OCI-LY7 (cell line): Measurements from ENCODE around the gene SCAP.

Experiments used
- EZH2phosphoT487 ChIP-seq: fragments of 200-600 bp; sonication (generic); IDR thresholded peaks from 2 replicates; pipeline ENCODE4 v1.6.1; 2018; ENCODE audit warnings: low read depth, borderline replicate concordance, mild to moderate bottlenecking, mixed run types, antibody characterized with exemption, low read length, moderate library complexity, mixed read lengths
- TF ChIP-seq, protein P1 (sequence below): fragments of 200-600 bp; sonication (generic); conservative IDR thresholded peaks from 2 replicates; pipeline ENCODE4 v1.5.1; 2014; ENCODE audit warnings: mild to moderate bottlenecking, antibody characterized with exemption, low read length, moderate library complexity, mixed read lengths

DNA sequence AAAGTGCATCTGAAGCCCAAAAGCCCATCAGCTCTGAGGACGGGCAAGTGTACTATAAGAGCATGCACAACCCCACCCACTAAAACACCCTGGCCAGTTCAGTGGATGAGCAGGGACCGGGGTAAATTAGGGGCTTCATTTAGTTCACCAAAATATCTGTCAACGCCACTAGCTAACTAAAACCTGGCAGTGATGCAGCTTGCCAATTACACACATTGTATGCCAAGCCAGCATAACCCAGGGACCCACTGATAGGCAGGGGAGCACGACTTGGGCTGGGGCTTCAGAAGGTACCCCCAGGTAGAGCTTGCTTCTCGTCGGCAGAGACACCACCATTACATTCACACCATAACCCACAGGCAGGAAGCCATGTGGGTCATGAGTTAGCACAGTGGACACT lies 47.9 kb downstream of the SCAP start:
- TF ChIP-seq, protein P1, sequence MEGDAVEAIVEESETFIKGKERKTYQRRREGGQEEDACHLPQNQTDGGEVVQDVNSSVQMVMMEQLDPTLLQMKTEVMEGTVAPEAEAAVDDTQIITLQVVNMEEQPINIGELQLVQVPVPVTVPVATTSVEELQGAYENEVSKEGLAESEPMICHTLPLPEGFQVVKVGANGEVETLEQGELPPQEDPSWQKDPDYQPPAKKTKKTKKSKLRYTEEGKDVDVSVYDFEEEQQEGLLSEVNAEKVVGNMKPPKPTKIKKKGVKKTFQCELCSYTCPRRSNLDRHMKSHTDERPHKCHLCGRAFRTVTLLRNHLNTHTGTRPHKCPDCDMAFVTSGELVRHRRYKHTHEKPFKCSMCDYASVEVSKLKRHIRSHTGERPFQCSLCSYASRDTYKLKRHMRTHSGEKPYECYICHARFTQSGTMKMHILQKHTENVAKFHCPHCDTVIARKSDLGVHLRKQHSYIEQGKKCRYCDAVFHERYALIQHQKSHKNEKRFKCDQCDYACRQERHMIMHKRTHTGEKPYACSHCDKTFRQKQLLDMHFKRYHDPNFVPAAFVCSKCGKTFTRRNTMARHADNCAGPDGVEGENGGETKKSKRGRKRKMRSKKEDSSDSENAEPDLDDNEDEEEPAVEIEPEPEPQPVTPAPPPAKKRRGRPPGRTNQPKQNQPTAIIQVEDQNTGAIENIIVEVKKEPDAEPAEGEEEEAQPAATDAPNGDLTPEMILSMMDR = no peak
- no peak for TF ChIP-seq EZH2phosphoT487
